Upper lobe of left lung (tissue), 4 donors: ENCODE data around the gene EVL.

ENCODE experiments used
- CTCF ChIP-seq, 6 experiments: fragments of 450-650 bp in 4 of 6; fragments of 200-600 bp in 2 of 6; sonication (generic) in 2 of 6; IDR thresholded peaks; one replicate each; pipeline ENCODE4 v1.5.1; 2016 to 2019; ENCODE audit warnings: antibody characterized with exemption in 6 of 6
- EP300 ChIP-seq, 4 donors: sonication (generic); formaldehyde crosslinking; IDR thresholded peaks; one replicate each; pipeline ENCODE4 v1.5.1; 2017; ENCODE audit warnings: antibody characterized with exemption in 4 of 4, control low read depth in 2 of 4
- POLR2A ChIP-seq, 4 donors: fragments of 450-650 bp; IDR thresholded peaks; one replicate each; pipeline ENCODE4 v1.5.1; 2016 to 2017; ENCODE audit warnings: antibody characterized with exemption in 4 of 4, mild to moderate bottlenecking in 2 of 4

- TF ChIP-seq CTCF (IDR thresholded peaks at IDR 0.05) (no peak), EP300 (IDR thresholded peaks at IDR 0.05) (no peak), POLR2A (IDR thresholded peaks at IDR 0.05) (no peak)
Observed at GRCh38 chr14:100100032-100100703, 34.9 kb downstream of the EVL start.
